Activated T-helper 17 cell treated with anti-CD3 and anti-CD28 coated beads, Interleukin-2, amount 50 U/mL, for 72 hours (primary cell): Measurements from ENCODE around the gene ELL2. TPM values are rescaled to one million over a fixed set of nuclear protein-coding genes. Genes with fewer than 3 reads are reported as not detected.

Source experiments
- ATAC-seq: fragments of 150-1000 bp; cut with Tn5 transposase; replicated peaks from 2 replicates; pipeline ENCODE4 v1.10.0; 2021; ENCODE audit warnings: mild to moderate bottlenecking, moderate library complexity
- H3K27ac Mint-ChIP-seq: one replicate; pipeline ENCODE4 v1.8.0; 2022; ENCODE audit warnings: mixed read lengths
- H3K27me3 Mint-ChIP-seq: one replicate; pipeline ENCODE4 v1.8.0; 2022; ENCODE audit warnings: mixed read lengths
- H3K36me3 Mint-ChIP-seq: one replicate; pipeline ENCODE4 v1.8.0; 2022; ENCODE audit warnings: low read depth, mild to moderate bottlenecking, mixed read lengths
- H3K4me1 Mint-ChIP-seq: one replicate; pipeline ENCODE4 v1.8.0; 2022; ENCODE audit warnings: mixed read lengths
- H3K4me3 Mint-ChIP-seq: one replicate; pipeline ENCODE4 v1.8.0; 2022; ENCODE audit warnings: mild to moderate bottlenecking, mixed read lengths
- H3K9me3 Mint-ChIP-seq: one replicate; pipeline ENCODE4 v1.8.0; 2022; ENCODE audit warnings: mixed read lengths
- total RNA-seq, 2 donors: library from RNA; stranded (reverse); gene quantifications; one replicate each; pipeline ENCODE4 v1.2.3, GENCODE V29; 2022

Gene ELL2
- total RNA-seq, 2 donors from 2014 or later, result 159 to 172 TPM

- Mint-ChIP-seq H3K36me3 (peaks cover 70% of the 10 kb centered on the region), H3K9me3 (no peaks in the 10 kb centered on the region), H3K27me3 (no peaks in the 10 kb centered on the region), H3K4me1 (peaks cover 12% of the 10 kb centered on the region), H3K4me3 (no peak overlapping the region), H3K27ac (no peak overlapping the region)
- no peak for ATAC-seq
These were observed 75.2 kb downstream of the ELL2 start for GRCh38 chr5:95886340-95887044.

- H3K9me3 Mint-ChIP-seq, result no peaks in the 10 kb centered on the region
- H3K4me1 Mint-ChIP-seq, result peaks cover 12% of the 10 kb centered on the region
- no peak for ATAC-seq
- no peak overlapping the region for H3K4me3 Mint-ChIP-seq
- no peaks in the 10 kb centered on the region for H3K27me3 Mint-ChIP-seq
- H3K27ac Mint-ChIP-seq, result peak overlapping the region; percentile 35
- H3K36me3 Mint-ChIP-seq, result peaks cover 50% of the 10 kb centered on the region
These were observed 77.1 kb downstream of the ELL2 start for GRCh38 chr5:95884511-95884910.

- H3K27me3 Mint-ChIP-seq, result no peaks in the 10 kb centered on the region
- ATAC-seq, result peak; percentile 48
- peaks cover 44% of the 10 kb centered on the region for H3K36me3 Mint-ChIP-seq
- peaks cover 12% of the 10 kb centered on the region for H3K4me1 Mint-ChIP-seq
- H3K4me3 Mint-ChIP-seq, result no peak overlapping the region
- peak overlapping the region; percentile 35 for H3K27ac Mint-ChIP-seq
- H3K9me3 Mint-ChIP-seq, result no peaks in the 10 kb centered on the region
These were observed 77.7 kb downstream of the ELL2 start for GRCh38 chr5:95884017-95884325.

GRCh38 chr5:95883185-95884016 lies 78.2 kb downstream of the ELL2 start:
- peak; percentile 45 for ATAC-seq
- H3K27ac Mint-ChIP-seq, result peak overlapping the region; percentile 35

GRCh38 chr5:95881833-95882232 lies 79.8 kb downstream of the ELL2 start:
- Mint-ChIP-seq H3K9me3 (no peaks in the 10 kb centered on the region), H3K4me1 (peaks cover 12% of the 10 kb centered on the region), H3K36me3 (peaks cover 23% of the 10 kb centered on the region), H3K27ac (peak overlapping the region; percentile 72), H3K27me3 (no peaks in the 10 kb centered on the region), H3K4me3 (no peak overlapping the region)
- ATAC-seq, result no peak

More at GRCh38 chr5:95883185-95884016, 78.2 kb downstream of the ELL2 start:
- H3K36me3 Mint-ChIP-seq, result peaks cover 39% of the 10 kb centered on the region
- no peak overlapping the region for H3K4me3 Mint-ChIP-seq
- H3K4me1 Mint-ChIP-seq, result peaks cover 12% of the 10 kb centered on the region
- no peaks in the 10 kb centered on the region for H3K9me3 Mint-ChIP-seq
- no peaks in the 10 kb centered on the region for H3K27me3 Mint-ChIP-seq

- no peak overlapping the region for H3K27ac Mint-ChIP-seq
- no peak overlapping the region for H3K4me3 Mint-ChIP-seq
- H3K4me1 Mint-ChIP-seq, result peaks cover 12% of the 10 kb centered on the region
- no peaks in the 10 kb centered on the region for H3K27me3 Mint-ChIP-seq
- no peaks in the 10 kb centered on the region for H3K9me3 Mint-ChIP-seq
- no peak for ATAC-seq
- peaks cover 11% of the 10 kb centered on the region for H3K36me3 Mint-ChIP-seq
These were observed 81.3 kb downstream of the ELL2 start for GRCh38 chr5:95880081-95880926.

- ATAC-seq, result no peak
- H3K36me3 Mint-ChIP-seq, result peaks cover 11% of the 10 kb centered on the region
- no peaks in the 10 kb centered on the region for H3K9me3 Mint-ChIP-seq
- no peak overlapping the region for H3K4me3 Mint-ChIP-seq
- H3K27me3 Mint-ChIP-seq, result no peaks in the 10 kb centered on the region
- peaks cover 12% of the 10 kb centered on the region for H3K4me1 Mint-ChIP-seq
- H3K27ac Mint-ChIP-seq, result no peak overlapping the region
These were observed 82.0 kb downstream of the ELL2 start for GRCh38 chr5:95879661-95880060.

GRCh38 chr5:95878417-95879323 lies 83.0 kb downstream of the ELL2 start:
- Mint-ChIP-seq H3K4me3 (no peak overlapping the region), H3K9me3 (no peaks in the 10 kb centered on the region), H3K4me1 (peaks cover 6% of the 10 kb centered on the region), H3K36me3 (peaks cover 6% of the 10 kb centered on the region), H3K27me3 (no peaks in the 10 kb centered on the region), H3K27ac (no peak overlapping the region)
- no peak for ATAC-seq

- no peaks in the 10 kb centered on the region for H3K4me1 Mint-ChIP-seq
- H3K4me3 Mint-ChIP-seq, result no peak overlapping the region
- H3K36me3 Mint-ChIP-seq, result no peaks in the 10 kb centered on the region
- no peaks in the 10 kb centered on the region for H3K27me3 Mint-ChIP-seq
- H3K9me3 Mint-ChIP-seq, result no peaks in the 10 kb centered on the region
- H3K27ac Mint-ChIP-seq, result no peak overlapping the region
- no peak for ATAC-seq
These were observed 84.9 kb downstream of the ELL2 start for GRCh38 chr5:95876782-95877181.

GRCh38 chr5:95874246-95874645 lies 87.4 kb downstream of the ELL2 start:
- H3K27ac Mint-ChIP-seq, result no peak overlapping the region
- no peaks in the 10 kb centered on the region for H3K9me3 Mint-ChIP-seq
- H3K36me3 Mint-ChIP-seq, result no peaks in the 10 kb centered on the region
- H3K27me3 Mint-ChIP-seq, result no peaks in the 10 kb centered on the region
- no peak overlapping the region for H3K4me3 Mint-ChIP-seq
- H3K4me1 Mint-ChIP-seq, result peaks cover 7% of the 10 kb centered on the region
- no peak for ATAC-seq

- ATAC-seq, result no peak
- Mint-ChIP-seq H3K36me3 (no peaks in the 10 kb centered on the region), H3K4me1 (peaks cover 13% of the 10 kb centered on the region), H3K27ac (no peak overlapping the region), H3K27me3 (no peaks in the 10 kb centered on the region), H3K4me3 (no peak overlapping the region), H3K9me3 (peaks cover under 1% of the 10 kb centered on the region)
These were observed 88.3 kb downstream of the ELL2 start for GRCh38 chr5:95873351-95873750.

GRCh38 chr5:95872346-95873268 lies 89.0 kb downstream of the ELL2 start:
- Mint-ChIP-seq H3K27me3 (no peaks in the 10 kb centered on the region), H3K36me3 (no peaks in the 10 kb centered on the region), H3K4me3 (no peak overlapping the region), H3K27ac (peak overlapping the region; percentile 4), H3K4me1 (peaks cover 18% of the 10 kb centered on the region), H3K9me3 (peaks cover 4% of the 10 kb centered on the region)
- ATAC-seq, result no peak
